Activated B cell treated with CpG ODN at 0.5 μM for 24 hours (primary cell): ENCODE data around the gene QSOX2. TPM values are rescaled to one million over a fixed set of nuclear protein-coding genes. Genes with fewer than 3 reads are reported as not detected.

Experiments
- ATAC-seq: fragments of 200-7000 bp; cut with Tn5 transposase; one replicate; pipeline ENCODE4 v1.10.0; 2021; ENCODE audit warnings: low read depth, mild to moderate bottlenecking, moderate library complexity
- CTCF ChIA-PET: fragments of 350-600 bp; sonication (Branson Sonifier 250); formaldehyde crosslinking; loops from one replicate; lab custom pipeline; 2021; ENCODE audit warnings: antibody characterized with exemption; lab: Charles Lee
- POLR2A ChIA-PET: fragments of 350-600 bp; sonication (Branson Sonifier 250); formaldehyde crosslinking; loops from one replicate; lab custom pipeline; 2021; ENCODE audit warnings: antibody characterized with exemption; lab: Charles Lee
- DNase-seq: peaks from one replicate; pipeline ENCODE4 v3.0.0; 2022
- H3K27ac Mint-ChIP-seq: one replicate; pipeline ENCODE4 v1.8.0; 2020; ENCODE audit warnings: mixed read lengths
- H3K27me3 Mint-ChIP-seq: one replicate; pipeline ENCODE4 v1.8.0; 2021; ENCODE audit warnings: mixed read lengths
- H3K36me3 Mint-ChIP-seq: one replicate; pipeline ENCODE4 v1.8.0; 2021; ENCODE audit warnings: low read depth, mixed read lengths
- H3K4me1 Mint-ChIP-seq: one replicate; pipeline ENCODE4 v1.8.0; 2021; ENCODE audit warnings: mixed read lengths
- H3K4me3 Mint-ChIP-seq: one replicate; pipeline ENCODE4 v1.8.0; 2020; ENCODE audit warnings: mild to moderate bottlenecking, mixed read lengths
- H3K9me3 Mint-ChIP-seq: one replicate; pipeline ENCODE4 v1.8.0; 2020; ENCODE audit warnings: mixed read lengths
- intact Hi-C: fragments of 100-400 bp; cut with micrococcal nuclease; formaldehyde crosslinking; loops from one replicate; pipeline ENCODE4 v1.15.1; 2024
- total RNA-seq: library from RNA; stranded (reverse); gene quantifications from 2 replicates; pipeline ENCODE4 v1.2.3, GENCODE V29; 2022
- TF ChIP-seq, protein P1 (sequence below): fragments of 200-600 bp; IDR thresholded peaks from one replicate; pipeline ENCODE4 v1.8.0; 2022; ENCODE audit warnings: antibody characterized with exemption, mild to moderate bottlenecking

QSOX2 gene
- total RNA-seq, 1 donor from 2014 or later, result 49.1 TPM

DNA sequence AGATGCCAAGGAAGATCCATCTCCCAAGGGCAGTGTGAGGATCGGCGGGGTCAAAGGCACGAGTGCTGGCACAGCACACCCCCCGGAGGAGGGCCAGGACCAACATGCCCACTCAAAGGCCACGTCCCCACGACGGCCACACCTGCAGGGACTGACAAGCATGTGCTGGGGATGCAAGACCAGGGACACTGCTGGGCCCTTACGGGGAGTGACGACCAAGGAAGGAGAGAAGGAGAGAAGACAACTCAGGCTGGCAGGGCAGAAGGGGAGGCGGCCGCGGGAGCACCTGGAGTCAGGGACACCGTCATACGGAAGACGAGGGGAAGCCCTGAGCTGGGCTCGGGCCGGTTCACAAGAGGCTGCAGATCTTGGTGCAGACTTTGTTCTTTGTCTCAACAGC, 10.4 kb downstream of the QSOX2 start:
- Mint-ChIP-seq H3K4me3 (no peak overlapping the region), H3K36me3 (peaks cover 64% of the 10 kb centered on the region), H3K9me3 (no peaks in the 10 kb centered on the region), H3K27ac (no peak overlapping the region), H3K4me1 (peaks cover 83% of the 10 kb centered on the region), H3K27me3 (no peaks in the 10 kb centered on the region)
- TF ChIP-seq, protein P1, sequence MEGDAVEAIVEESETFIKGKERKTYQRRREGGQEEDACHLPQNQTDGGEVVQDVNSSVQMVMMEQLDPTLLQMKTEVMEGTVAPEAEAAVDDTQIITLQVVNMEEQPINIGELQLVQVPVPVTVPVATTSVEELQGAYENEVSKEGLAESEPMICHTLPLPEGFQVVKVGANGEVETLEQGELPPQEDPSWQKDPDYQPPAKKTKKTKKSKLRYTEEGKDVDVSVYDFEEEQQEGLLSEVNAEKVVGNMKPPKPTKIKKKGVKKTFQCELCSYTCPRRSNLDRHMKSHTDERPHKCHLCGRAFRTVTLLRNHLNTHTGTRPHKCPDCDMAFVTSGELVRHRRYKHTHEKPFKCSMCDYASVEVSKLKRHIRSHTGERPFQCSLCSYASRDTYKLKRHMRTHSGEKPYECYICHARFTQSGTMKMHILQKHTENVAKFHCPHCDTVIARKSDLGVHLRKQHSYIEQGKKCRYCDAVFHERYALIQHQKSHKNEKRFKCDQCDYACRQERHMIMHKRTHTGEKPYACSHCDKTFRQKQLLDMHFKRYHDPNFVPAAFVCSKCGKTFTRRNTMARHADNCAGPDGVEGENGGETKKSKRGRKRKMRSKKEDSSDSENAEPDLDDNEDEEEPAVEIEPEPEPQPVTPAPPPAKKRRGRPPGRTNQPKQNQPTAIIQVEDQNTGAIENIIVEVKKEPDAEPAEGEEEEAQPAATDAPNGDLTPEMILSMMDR, result no peak
- ATAC-seq (no peak), DNase-seq (no peak)
- ChIA-PET POLR2A (no interaction called here), CTCF (interaction anchor here (0.6 kb wide), 1 partner anchor 10 kb away, joined by 3 read pairs; no protein-coding TSS in a partner anchor)
- intact Hi-C loops, result loop anchor here (5.0 kb wide), 1 partner anchor 38 kb away; no protein-coding TSS in a partner anchor

DNA sequence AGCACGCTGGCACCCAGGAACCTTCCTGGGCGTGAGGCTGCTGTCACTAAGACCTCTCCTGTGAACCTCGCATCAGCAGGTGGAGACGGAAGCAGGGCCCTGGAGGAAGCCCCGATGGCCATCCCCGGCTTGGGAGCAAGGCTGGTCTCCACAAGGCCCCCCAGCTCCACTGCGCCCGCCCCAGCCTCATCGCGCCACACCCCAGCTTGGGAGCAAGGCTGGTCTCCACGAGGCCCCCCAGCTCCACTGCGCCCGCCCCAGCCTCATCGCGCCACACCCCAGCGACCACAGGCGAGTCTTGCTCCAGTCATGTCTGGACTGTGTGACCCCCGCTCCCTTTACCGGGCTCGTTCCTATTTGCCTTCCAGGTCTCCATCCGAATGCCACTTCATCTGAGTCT, 11.0 kb downstream of the QSOX2 start:
- Mint-ChIP-seq H3K9me3 (no peaks in the 10 kb centered on the region), H3K27me3 (no peaks in the 10 kb centered on the region), H3K36me3 (peaks cover 67% of the 10 kb centered on the region), H3K27ac (no peak overlapping the region), H3K4me3 (no peak overlapping the region), H3K4me1 (peaks cover 80% of the 10 kb centered on the region)
- TF ChIP-seq, protein P1, result no peak
- intact Hi-C loops, result no loop called here
- DNase-seq (no peak), ATAC-seq (no peak)
- CTCF ChIA-PET, result interaction anchor here (0.6 kb wide), 1 partner anchor 10 kb away, joined by 3 read pairs; no protein-coding TSS in a partner anchor
- POLR2A ChIA-PET, result interaction anchor here (0.8 kb wide), 1 partner anchor 10 kb away, joined by 3 read pairs; no protein-coding TSS in a partner anchor

DNA sequence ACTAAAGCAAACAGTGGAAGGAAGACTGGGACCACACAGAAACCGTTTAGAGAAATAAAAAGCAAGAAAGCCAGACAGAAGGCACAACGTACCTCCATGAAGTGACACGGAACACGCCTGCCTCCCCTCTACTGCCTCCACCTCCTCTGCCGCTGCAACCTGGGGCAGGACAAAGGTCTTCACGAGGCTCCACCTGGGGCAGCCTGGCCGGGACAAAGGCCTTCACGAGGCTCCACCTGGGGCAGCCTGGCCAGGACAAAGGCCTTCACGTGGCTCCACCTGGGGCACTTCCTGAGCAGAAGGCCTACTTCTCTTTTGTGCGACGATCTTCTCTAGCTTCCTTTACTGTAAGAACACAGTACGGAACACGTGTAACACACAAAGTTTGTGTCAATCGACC, 11.7 kb downstream of the QSOX2 start:
- ChIA-PET CTCF (no interaction called here), POLR2A (interaction anchor here (0.8 kb wide), 1 partner anchor 9 kb away, joined by 3 read pairs; no protein-coding TSS in a partner anchor)
- DNase-seq (no peak), ATAC-seq (no peak)
- no peaks in the 10 kb centered on the region for H3K9me3 Mint-ChIP-seq
- TF ChIP-seq, protein P1, result no peak
- H3K4me3 Mint-ChIP-seq, result no peak overlapping the region
- intact Hi-C loops, result no loop called here
- peaks cover 64% of the 10 kb centered on the region for H3K36me3 Mint-ChIP-seq
- H3K27ac Mint-ChIP-seq, result peak overlapping the region; percentile 66
- H3K4me1 Mint-ChIP-seq, result peaks cover 74% of the 10 kb centered on the region
- H3K27me3 Mint-ChIP-seq, result no peaks in the 10 kb centered on the region

DNA sequence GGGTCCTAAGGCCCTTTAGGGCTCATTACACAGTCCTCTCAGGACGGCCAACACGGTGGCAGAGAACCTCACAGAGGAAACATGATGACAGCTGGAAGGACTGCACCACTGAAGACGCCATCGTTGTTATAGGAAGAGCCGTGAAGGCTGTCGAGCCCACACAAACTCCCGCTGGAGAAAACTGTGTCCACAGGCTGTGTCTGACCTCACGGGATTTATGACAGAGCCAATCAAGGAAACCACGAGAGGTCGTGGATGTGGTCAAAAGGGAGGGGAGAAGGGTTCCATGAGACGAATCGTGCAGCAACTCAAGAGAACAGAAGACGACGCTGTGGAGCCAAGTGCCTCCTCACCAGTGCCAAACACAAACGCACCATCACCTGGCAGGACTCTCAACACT, 12.2 kb downstream of the QSOX2 start:
- DNase-seq, result no peak
- Mint-ChIP-seq H3K27me3 (no peaks in the 10 kb centered on the region), H3K4me3 (no peak overlapping the region), H3K4me1 (peaks cover 74% of the 10 kb centered on the region), H3K9me3 (no peaks in the 10 kb centered on the region), H3K36me3 (peaks cover 68% of the 10 kb centered on the region), H3K27ac (peak overlapping the region; percentile 66)
- intact Hi-C loops, result no loop called here
- CTCF ChIA-PET, result no interaction called here
- TF ChIP-seq, protein P1, result no peak
- POLR2A ChIA-PET, result no interaction called here
- ATAC-seq, result no peak

DNA sequence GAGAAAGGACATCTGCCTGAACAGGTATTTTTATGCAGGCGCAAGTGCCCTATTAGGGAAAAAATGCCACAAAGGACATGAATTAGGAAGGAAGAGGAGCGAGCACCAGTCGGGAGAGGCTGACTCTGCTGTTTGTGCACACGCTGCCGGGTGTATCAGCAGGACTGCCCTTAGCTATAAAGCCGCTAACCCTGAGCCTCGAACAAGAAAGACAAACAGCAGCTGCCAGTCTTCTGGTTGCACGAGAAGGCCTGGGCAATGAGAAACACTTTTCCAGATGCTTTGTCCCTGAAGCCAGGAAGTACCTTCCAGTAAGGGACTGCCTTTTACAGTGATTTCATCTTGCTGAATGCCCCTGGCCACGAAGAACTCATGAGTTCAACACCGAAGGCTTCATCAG, 12.6 kb downstream of the QSOX2 start:
- Mint-ChIP-seq H3K27me3 (no peaks in the 10 kb centered on the region), H3K4me3 (no peak overlapping the region), H3K9me3 (no peaks in the 10 kb centered on the region), H3K27ac (no peak overlapping the region), H3K36me3 (peaks cover 72% of the 10 kb centered on the region), H3K4me1 (peaks cover 74% of the 10 kb centered on the region)
- ChIA-PET CTCF (no interaction called here), POLR2A (no interaction called here)
- intact Hi-C loops, result no loop called here
- TF ChIP-seq, protein P1, result no peak
- ATAC-seq (no peak), DNase-seq (no peak)
